Hematopoietic multipotent progenitor cell treated with erythropoietin and hydrocortisone succinate and interleukin-3 and kit ligand, for 4 days (in vitro differentiated cells): Measurements from ENCODE around the gene GADD45GIP1.
"Not testable (repeated sequence)": the region's sequence is repeated elsewhere in the genome, so short reads cannot be mapped to it uniquely, and the experiment has no call there.

ENCODE experiments used
- DNase-seq: peaks from one replicate; pipeline ENCODE4 v3.0.0-alpha.2; 2015

The GADD45GIP1 gene

DNA sequence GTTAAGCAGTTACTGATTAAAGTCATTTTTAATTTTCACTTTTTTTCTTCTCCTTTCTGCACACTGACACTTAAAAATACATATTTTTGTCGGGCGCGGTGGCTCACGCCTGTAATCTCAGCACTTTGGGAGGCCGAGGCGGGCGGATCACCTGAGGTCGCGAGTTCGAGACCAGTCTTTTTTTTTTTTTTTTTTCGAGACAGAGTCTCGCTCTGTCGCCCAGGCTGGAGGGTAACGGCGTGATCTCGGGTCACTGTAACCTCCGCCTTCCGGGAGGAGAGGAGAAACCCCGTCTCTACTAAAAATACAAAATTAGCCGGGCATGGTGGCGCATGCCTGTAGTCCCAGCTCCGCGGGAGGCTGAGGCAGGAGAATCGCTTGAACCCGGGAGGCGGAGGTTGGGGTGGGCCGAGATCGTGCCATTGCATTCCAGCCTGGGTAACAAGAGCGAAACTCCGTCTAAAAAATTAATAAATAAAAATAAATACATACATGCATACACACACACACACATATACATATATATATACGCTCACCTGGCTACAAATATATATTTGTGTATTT is 448 bp upstream of the GADD45GIP1 start:
- DNase-seq, result not testable (repeated sequence)

DNA sequence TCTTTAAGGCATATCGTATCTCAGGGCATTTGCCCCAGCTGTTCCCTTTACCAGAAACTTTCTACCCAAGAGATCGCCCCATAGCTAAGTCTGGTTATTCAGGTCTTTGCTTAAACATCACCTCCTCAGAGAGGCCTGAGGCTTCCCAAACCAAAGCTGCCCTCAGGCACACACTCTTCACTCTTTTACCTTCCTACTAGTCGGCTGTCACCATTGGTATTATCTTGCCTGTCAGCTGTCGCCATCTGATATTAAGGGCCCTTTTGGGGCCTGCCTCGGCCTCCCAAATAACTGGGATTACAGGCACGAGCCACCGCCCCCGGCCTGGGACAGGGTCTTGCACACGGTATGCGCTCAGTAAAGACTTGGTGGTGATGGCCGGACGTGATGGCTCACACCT is 1.0 kb downstream of the GADD45GIP1 start:
- DNase-seq, result no peak

DNA sequence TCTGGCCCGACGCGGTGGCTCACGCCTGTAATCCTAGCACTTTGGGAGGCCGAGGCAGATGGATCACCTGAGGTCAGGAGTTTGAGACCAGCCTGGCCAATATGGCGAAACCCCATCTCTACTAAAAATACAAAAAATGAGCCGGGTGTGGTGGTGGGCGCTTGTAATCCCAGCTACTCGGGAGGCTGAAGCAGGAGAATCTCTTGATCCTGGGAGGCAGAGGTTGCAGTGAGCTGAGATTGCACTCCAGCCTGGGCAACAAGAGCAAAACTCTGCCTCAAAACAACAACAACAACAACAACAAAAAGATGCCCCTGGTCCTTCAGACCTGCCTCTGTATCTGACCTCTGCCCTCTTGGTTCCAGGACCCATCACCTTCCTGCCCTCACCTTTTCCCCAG is 1.4 kb downstream of the GADD45GIP1 start:
- not testable (repeated sequence) for DNase-seq

DNA sequence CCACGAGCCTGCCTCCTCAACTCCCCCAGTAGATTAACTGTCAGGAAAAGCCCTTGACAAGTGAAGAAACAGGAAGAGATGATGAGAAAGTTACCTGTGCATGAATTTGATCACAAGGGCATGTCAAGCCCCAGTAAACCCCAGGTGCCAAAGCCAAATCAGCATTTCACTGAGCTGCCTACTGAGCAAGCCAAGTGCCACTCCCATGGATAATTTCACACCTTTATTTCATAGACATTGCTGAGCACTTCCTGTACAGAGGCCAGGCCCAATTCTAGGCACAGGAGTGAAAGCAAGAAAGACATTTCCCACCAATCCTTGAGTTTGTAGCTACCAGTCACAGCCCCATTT is 2.4 kb downstream of the GADD45GIP1 start:
- DNase-seq, result no peak

DNA sequence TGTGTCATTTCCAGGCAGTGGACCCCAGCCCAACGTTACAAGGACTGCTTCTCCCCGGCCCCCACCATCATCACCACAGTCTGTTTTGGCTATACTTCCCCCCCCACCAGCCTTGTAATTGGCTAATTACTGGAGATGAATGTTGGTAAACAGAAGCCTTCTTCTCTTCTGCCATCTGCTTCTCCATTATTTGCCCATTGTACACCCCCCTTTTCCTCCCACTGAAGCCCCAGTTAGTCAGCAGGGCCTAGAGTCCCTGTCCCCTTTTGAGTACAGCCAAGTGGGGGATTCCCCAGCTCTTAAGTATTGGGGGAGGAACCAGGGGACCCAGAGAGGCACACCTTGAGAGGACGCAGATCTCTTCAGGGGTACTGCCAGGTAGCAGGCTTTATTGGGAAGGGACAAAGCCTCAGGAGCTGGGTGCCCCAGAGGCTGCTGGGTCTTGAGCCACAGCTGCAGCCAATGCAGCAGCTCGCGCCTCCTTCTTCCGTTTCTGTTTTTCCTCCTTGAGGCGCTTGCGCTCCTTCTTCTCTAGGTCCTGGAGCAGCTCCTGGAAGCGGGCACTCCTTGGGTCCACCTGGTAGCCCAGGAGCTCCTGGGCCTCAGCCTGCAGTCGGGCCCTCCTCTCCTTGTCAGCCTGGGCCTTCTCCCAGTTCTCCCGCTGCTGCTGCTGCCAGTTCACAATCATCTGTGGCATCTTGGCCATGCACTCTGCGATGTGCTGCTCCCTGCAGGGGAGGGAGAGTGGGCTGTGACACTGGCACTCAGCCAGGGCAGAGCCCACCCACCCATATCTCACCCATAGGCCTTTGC is 3.0 kb downstream of the GADD45GIP1 start:
- no peak for DNase-seq

DNA sequence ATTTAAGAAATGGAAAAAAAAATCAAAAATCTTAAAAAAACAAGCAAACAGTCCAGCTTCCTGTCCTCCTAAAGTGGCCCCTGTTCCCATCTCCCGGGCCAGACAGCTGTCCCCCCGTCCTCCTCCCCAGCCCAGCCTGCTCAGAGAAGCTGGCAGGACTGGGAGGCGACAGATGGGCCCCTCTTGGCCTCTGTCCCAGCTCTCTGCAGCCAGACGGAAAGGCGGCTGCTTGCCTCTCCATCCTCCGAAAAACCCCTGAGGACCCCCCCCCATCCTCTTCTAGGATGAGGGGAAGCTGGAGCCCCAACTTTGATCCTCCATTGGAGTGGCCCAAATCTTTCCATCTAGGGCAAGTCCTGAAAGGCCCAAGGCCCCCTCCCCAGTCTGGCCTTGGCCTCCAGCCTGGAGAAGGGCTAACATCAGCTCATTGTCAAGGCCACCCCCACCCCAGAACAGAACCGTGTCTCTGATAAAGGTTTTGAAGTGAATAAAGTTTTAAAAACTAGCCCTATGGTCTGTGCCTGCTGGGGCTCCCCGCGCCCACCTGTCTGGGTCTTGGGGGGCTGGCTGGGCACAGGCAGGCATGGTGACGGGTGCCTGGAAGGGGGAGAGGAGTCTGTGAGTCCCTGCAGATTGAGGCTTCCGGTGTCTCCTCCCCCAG is 3.8 kb downstream of the GADD45GIP1 start:
- DNase-seq, result no peak

DNA sequence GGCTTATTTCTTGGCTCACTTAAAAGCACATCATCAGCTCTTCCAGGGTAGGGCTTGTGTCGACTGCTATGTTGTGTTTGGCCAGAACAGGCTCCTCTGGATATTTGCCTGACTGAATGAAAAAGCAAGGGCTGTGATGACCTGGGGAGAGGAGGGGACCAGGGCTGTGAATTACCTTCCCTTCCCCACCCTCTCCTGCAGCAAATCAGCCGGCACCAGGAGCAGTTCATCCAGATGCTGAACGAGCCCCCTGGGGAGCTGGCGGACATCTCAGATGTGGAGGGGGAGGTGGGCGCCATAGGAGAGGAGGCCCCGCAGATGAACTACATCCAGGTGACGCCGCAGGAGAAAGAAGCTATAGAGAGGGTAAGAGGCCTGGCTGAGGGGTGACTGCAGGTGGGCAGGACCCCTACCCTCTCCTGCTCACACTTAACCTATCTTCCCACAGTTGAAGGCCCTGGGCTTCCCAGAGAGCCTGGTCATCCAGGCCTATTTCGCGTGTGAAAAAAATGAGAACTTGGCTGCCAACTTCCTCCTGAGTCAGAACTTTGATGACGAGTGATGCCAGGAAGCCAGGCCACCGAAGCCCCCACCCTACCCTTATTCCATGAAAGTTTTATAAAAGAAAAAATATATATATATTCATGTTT is 4.4 kb downstream of the GADD45GIP1 start:
- peak; percentile 49 for DNase-seq

DNA sequence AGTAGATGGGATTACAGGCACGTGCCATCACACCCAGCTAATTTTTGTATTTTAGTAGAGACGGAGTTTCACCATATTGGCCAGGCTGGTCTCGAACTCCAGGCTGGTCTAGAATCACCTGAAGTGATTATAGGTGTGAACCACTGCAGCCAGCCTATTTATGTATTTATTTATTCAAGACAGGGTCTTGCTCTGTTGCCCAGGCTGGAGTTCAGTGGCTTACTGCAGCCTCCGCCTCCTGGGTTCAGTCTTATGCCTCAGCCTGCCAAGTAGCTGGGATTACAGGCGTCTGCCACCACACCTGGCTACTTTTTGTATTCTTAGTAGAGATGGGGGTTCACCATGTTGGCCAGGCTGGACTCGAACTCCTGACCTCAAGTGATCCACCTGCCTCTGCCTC is 5.0 kb downstream of the GADD45GIP1 start:
- not testable (repeated sequence) for DNase-seq

DNA sequence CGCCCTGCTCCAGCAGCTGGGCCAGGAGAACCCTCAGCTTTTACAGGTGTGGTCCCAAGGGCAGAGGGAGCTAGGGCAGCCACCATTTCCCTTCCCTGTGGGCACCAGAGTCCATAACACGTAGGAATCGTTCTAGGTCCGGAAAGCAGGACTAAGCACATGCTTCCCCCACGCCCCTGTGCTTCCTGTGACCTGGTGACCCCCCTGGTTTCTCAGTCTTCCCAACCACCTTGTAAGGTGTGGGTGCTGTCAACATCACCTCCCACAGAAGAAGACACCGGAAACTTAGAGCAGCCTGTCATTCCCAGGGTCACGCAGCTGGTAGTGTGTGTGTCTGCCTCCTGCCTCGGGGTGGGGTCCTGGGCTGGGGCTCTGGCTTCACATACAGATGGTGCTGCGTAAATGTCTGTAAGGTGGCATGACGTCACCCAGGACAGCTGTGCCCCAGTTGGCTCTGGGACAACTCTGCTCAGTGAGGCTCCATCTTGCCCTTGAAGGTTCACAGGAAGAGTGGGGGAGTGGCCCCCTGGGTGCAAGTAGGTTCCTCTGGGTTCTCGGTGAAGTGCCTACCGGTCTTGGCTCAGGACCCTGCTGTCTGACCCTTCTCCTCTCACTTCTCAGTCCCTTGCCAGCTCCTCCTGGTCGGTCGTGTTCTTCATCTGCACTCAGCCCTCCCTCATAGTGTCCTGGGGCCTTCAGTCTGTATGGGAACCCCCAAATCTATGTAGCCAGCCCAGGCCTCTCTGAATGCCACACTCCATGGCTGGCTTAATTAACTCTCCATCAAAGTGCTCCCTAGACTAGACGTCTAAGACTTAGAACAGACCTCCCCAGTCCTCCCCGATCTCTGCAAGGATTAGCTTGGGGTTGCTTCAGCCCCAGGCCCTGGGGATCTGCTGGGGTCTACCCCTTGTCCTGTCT is 7.4 kb downstream of the GADD45GIP1 start:
- DNase-seq, result no peak

DNA sequence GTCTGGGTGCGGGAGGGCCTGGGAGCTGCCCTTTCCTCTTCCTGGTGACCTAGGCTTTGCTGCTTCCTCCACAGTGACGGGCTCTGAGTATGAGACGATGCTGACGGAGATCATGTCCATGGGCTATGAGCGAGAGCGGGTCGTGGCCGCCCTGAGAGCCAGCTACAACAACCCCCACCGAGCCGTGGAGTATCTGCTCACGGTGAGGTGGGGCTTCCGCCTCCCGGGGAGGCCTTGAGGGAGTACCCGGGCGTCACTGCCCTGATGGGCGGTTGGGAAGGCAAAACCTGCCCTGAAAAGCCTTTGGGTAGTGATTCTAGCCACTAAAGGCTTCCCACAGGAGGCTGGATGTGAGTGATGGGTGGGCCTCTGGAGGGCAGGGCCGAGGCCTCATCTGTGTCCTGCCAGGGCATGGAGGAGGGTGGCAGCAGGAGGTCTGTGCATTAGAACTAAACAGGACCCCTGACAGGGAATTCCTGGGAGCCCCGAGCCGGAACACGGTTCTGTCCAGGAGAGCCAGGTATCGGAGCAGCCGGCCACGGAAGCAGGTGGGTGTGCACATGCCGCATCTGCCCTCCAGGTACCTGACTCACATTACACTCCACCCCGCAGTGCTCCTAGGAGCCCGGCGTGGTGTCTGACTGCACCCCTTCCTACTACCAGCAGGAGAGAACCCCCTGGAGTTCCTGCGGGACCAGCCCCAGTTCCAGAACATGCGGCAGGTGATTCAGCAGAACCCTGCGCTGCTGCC is 8.2 kb downstream of the GADD45GIP1 start:
- DNase-seq, result no peak

DNA sequence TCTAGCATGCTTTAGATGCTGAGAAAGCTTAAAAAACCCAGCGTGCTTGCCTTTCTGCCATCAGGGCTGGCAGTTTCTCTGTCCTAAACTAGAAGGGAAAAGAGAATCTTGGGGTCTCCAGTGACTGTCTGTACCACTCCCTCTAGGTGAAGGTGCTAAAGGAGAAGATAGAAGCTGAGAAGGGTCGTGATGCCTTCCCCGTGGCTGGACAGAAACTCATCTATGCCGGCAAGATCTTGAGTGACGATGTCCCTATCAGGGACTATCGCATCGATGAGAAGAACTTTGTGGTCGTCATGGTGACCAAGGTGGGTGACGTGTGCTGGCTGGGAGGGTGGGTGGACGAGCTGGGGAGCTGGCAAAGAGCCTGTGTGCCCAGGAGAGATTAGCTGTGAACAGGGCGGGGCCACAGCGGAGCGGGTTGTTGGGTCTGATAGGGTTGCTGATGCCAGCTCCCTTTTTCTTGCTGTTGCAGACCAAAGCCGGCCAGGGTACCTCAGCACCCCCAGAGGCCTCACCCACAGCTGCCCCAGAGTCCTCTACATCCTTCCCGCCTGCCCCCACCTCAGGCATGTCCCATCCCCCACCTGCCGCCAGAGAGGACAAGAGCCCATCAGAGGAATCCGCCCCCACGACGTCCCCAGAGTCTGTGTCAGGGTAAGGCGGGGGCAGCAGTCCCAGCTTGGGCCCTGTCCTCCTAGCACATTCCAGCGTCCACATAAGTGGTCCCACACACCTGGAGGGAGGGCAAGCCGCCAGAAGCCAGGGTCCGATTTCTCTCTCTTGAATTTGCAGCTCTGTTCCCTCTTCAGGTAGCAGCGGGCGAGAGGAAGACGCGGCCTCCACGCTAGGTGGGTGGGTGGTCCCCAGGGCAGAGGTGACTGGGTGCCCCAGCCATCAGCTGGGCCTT is 9.1 kb downstream of the GADD45GIP1 start:
- peak; percentile 98 for DNase-seq

DNA sequence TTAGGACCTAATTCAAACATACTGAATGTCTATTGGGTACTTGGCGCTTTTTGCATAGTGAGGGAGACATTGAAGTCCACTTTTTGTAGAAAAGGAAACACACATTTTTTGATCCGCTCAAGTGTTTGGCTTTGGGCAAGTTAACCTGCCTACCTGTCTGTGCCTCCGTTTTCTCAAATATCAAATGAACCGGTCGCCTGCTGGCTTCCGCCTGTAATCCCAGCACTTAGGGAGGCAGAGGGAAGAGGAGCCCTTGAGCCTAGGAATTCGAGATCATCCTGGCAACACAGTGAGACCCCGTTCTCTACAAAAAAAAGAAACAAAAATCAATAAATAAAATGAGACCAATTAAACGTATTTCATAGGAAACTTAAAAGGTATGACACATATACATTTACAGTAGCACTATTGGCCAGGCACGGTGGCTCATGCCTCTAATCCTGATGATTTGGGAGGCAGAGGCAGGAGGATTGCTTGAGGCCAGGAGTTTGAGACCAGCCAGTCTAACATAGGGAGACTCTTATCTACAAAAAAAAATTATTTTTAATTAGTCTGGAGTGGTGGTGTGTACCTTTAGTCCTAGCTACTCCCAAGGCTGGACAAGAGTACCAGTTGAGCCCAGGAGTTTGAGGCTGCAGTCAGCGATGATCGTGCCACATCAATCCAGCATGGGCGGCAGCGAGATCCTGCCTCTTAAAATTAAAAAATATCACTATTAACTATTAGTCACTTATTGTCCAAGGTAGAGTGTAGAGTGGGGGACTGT is 10.1 kb downstream of the GADD45GIP1 start:
- DNase-seq, result no peak

DNA sequence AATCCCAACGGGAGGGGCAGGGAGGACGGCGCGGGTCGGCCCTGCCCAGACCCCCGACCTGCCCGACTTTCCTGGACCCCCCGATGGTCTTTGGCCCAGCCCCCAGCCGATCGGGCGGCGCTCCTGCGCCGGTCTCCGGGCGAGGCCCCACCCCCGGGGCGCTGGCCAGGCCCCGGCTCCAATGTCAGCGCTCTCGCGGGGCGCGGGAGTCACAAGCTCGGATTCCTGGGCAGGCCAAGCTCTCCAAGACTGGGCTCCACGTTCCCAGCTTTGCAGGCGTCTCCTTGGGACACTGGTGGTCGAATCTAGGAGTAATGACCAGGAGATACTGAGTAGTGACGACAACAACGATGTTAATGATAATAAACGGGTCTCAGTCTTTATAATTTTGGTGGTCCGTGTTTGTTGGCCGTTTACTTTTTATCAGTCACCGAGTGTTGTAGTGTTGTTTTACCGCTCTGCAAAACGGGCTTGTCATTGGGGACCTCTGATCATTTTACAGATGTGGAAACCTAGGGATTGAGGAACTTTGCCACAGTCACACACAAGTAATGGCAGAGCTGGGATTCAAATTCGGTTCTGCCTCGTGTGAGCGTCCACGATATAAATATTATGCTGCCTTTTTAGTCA is 10.8 kb downstream of the GADD45GIP1 start:
- peak; percentile 87 for DNase-seq

DNA sequence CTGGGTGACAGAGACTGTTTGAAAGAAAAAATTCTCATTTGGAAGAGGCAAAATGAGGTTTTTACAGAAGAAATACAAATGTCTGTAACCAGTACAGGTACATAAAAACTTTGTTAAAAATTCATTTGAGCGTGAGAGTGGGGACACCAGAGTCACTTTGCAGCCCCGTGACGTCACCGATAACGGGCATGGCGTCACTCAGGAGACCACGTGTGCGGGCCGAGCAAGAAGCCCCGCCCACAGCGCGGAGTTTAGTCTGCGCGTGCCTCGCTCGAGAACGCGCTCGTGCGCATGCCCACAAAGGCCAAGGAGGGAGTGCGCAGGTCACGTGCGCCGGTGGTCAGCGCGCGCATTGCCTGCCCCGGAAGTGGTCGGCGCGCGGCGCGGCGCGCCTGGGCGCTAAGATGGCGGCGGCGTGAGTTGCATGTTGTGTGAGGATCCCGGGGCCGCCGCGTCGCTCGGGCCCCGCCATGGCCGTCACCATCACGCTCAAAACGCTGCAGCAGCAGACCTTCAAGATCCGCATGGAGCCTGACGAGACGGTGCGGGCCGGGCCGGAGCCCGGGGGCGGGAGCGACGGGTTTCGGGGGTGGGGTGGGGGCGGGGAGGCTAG is 11.4 kb downstream of the GADD45GIP1 start, which contains the start of gene RAD23A:
Gene RAD23A, plus strand, starts transcription at position 384 of the 613 bp plus-strand sequence. Its CDS starts 87 bp downstream, at position 471.
- peak; percentile 99 for DNase-seq

DNA sequence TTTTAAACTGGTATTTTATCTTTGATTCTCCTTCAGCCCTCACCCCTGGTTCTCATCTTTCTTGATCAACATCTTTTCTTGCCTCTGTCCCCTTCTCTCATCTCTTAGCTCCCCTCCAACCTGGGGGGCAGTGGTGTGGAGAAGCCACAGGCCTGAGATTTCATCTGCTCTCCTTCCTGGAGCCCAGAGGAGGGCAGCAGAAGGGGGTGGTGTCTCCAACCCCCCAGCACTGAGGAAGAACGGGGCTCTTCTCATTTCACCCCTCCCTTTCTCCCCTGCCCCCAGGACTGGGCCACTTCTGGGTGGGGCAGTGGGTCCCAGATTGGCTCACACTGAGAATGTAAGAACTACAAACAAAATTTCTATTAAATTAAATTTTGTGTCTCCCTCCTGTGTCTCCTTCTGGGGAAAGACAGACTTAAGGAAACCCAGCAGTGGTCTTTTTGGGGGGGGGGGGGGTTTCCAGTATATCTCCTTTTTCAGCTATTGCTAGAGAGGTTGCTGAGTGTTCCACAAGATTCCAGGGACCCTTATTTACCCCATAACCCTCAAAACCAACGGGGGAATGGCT is 12.8 kb downstream of the GADD45GIP1 start:
- no peak for DNase-seq

DNA sequence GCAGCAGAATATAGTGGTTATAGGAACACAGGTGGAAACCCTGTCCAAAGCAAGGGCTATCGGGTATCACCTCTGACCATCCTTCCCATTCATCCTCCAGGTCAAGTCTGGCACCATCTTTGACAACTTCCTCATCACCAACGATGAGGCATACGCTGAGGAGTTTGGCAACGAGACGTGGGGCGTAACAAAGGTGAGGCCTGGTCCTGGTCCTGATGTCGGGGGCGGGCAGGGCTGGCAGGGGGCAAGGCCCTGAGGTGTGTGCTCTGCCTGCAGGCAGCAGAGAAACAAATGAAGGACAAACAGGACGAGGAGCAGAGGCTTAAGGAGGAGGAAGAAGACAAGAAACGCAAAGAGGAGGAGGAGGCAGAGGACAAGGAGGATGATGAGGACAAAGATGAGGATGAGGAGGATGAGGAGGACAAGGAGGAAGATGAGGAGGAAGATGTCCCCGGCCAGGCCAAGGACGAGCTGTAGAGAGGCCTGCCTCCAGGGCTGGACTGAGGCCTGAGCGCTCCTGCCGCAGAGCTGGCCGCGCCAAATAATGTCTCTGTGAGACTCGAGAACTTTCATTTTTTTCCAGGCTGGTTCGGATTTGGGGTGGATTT is 13.5 kb downstream of the GADD45GIP1 start:
- DNase-seq, result no peak

DNA sequence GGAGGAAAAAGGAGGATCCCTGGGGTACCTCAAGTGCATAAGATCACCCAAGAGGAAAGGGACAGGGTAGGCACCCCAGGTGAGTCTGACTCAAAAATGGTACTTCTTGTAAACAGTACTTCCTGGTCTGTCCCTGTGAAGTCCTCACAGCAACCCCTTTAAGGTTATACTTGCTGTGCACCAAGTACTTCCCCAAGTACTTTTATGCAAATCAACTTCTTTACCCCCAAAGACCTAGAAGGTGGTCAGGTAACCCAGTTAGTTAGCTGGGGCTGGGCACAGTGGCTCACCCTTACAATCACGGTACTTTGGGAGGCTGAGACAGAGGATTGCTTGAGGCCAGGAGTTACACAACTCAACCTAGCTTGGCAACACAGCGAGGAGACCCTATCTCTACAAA is 16.1 kb downstream of the GADD45GIP1 start:
- no peak for DNase-seq

DNA sequence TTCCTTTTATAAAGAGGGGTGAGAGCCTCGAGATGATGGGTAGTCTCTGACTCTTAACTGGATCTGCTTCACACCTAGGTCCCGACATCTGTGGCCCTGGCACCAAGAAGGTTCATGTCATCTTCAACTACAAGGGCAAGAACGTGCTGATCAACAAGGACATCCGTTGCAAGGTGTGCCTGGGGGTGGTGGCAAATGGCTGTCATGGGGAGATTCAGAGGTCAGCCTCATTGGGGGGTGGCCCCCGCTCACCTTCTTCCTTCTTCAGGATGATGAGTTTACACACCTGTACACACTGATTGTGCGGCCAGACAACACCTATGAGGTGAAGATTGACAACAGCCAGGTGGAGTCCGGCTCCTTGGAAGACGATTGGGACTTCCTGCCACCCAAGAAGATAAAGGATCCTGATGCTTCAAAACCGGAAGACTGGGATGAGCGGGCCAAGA is 17.0 kb downstream of the GADD45GIP1 start:
- DNase-seq, result no peak
